Measurements from ENCODE around the gene DRG1.
"Not testable (repeated sequence)": the region's sequence is repeated elsewhere in the genome, so short reads cannot be mapped to it uniquely, and the experiment has no call there.

- not testable (repeated sequence) for TF ChIP-seq CTCF (conservative IDR thresholded peaks at IDR 0.05; ENCODE audit: low read depth, low read length); EZH2 (IDR thresholded peaks at IDR 0.05; ENCODE audit: borderline replicate concordance, low read depth, low read length, poor library complexity, severe bottlenecking)
Observed at GRCh38 chr22:31378651-31379050, 20.8 kb upstream of the DRG1 start.

All from A673 (cell line).